ENCODE data around the gene FHIT. TPM values are rescaled to one million over a fixed set of nuclear protein-coding genes. Genes with fewer than 3 reads are reported as not detected.

The FHIT gene
- total and polyA plus RNA-seq, 11 donors: 4.2 to 26.8 (median 16.5) TPM

DNA sequence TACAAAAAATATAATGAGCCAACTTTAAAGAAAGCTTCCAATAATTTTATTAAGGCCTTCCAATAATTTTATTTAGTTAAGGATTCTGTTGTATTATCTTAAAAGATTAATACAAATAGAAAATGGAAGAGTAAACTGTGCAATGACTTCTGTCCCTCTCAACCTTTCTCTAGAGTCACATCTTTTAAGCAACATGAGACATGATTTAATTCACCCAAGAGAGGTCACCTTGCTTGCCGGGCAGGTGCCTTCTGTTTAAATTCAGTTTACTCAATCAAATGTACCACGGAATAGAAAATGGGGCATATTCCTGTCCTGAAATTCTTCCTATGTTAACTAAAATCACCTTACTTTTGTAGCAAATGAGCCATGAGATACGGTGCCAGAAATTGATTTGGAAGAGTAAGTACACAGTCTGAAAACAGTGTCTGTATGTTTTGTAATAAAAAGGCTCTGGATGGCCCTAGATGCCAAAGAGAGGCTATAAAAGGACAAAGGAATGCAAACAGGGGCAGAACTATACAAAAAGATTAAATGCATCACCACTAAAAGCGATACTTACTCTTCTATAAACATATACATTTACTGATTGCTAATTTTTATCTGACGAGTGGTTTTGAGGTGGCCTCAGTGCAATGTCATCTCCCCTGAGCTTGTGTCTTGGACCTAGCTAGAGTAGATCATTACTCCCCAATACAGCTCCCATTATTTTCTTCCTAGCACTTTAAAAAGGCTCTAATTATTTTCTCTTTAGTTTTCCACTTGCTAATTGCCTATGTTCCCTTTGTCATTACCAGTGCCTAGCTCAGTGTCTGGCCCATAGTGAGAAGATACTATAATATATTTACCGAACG lies 134.0 kb downstream of the FHIT start:
- no peak for DNase-seq
- ATAC-seq: no peak
- WGBS, 4 donors: 86 to 90% (median 88%) methylated on average over 7 of the region's 7 CpGs
- TF ChIP-seq CTCF (IDR thresholded peaks at IDR 0.05) (no peak), POLR2A (IDR thresholded peaks at IDR 0.05) (no peak)
- H3K36me3 ChIP-seq: no peaks in the 10 kb centered on the region
- peaks cover 0 to 9% (median 0%) of the 10 kb centered on the region in 12 donors for H3K9me3 ChIP-seq
- no peaks in the 10 kb centered on the region for H3K27me3 ChIP-seq
- intact Hi-C loops (cut with DNase I): no loop called here
- no peak overlapping the region for H3K4me3 ChIP-seq
- no peak overlapping the region for H3K27ac ChIP-seq
- H3K4me1 ChIP-seq: no peaks in the 10 kb centered on the region

DNA sequence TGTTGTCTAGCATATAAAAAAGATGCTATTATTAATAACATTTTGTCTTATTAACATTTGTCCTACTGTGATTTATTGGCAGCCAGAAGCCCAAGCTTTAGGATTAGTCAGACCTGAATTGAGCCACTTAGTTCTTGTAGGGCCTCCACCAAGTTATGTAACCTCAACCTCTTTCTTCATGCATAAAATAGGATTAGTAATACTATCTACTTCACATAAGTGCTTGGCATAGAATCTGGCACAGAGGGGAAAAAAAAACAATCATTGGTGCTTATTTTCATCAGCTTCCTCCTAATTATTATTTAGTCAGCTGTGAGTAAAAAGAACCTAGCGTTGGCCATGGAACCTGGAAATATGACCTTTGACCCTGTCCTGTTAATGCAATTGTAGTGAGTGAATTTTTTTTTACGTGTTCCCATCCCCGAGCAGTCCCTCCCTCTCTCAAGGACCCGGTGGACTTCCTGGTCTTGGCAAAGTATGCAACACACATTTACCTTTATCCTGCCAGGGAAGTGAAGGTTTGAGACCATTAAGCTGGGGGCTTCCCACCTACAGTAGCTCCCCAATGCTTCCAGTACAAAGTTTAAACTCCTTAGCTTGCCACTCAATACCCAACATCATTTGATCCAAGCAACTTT lies 136.8 kb downstream of the FHIT start:
- intact Hi-C loops (cut with DNase I): no loop called here
- Histone ChIP-seq H3K36me3 (no peaks in the 10 kb centered on the region), H3K4me1 (no peaks in the 10 kb centered on the region), H3K27ac (no peak overlapping the region), H3K9me3 (no peaks in the 10 kb centered on the region), H3K4me3 (no peak overlapping the region), H3K27me3 (no peaks in the 10 kb centered on the region)
- no peak for DNase-seq
- 60 to 71% (median 65%) methylated on average over 4 of the region's 4 CpGs for WGBS, 4 donors
- TF ChIP-seq POLR2A (IDR thresholded peaks at IDR 0.05) (no peak), CTCF (IDR thresholded peaks at IDR 0.05) (no peak)
- ATAC-seq: no peak

- WGBS, 4 donors: 92 to 95% (median 93%) methylated on average over 4 of the region's 4 CpGs
- no peaks in the 10 kb centered on the region for H3K27me3 ChIP-seq
- intact Hi-C loops (cut with DNase I): no loop called here
- H3K27ac ChIP-seq: no peak overlapping the region
- ATAC-seq (no peak), DNase-seq (no peak)
- TF ChIP-seq POLR2A (IDR thresholded peaks at IDR 0.05): no peak
- TF ChIP-seq CTCF (IDR thresholded peaks at IDR 0.05): no peak
- H3K36me3 ChIP-seq: no peaks in the 10 kb centered on the region
- H3K4me1 ChIP-seq: no peaks in the 10 kb centered on the region
- no peaks in the 10 kb centered on the region for H3K9me3 ChIP-seq
- H3K4me3 ChIP-seq: no peak overlapping the region
Observed at GRCh38 chr3:61111825-61112224, 139.4 kb downstream of the FHIT start.

GRCh38 chr3:61110576-61110975 lies 140.7 kb downstream of the FHIT start:
- Histone ChIP-seq H3K4me3 (no peak overlapping the region), H3K27me3 (no peaks in the 10 kb centered on the region), H3K36me3 (no peaks in the 10 kb centered on the region), H3K9me3 (no peaks in the 10 kb centered on the region), H3K4me1 (no peaks in the 10 kb centered on the region), H3K27ac (no peak overlapping the region)
- WGBS, 4 donors: 86 to 93% (median 92%) methylated on average over 2 of the region's 2 CpGs
- ATAC-seq: no peak
- TF ChIP-seq POLR2A (IDR thresholded peaks at IDR 0.05): no peak
- no peak for TF ChIP-seq CTCF (IDR thresholded peaks at IDR 0.05)
- intact Hi-C loops (cut with DNase I): no loop called here
- DNase-seq: no peak
